ENCODE data around the gene CEP164.

Gene CEP164

DNA sequence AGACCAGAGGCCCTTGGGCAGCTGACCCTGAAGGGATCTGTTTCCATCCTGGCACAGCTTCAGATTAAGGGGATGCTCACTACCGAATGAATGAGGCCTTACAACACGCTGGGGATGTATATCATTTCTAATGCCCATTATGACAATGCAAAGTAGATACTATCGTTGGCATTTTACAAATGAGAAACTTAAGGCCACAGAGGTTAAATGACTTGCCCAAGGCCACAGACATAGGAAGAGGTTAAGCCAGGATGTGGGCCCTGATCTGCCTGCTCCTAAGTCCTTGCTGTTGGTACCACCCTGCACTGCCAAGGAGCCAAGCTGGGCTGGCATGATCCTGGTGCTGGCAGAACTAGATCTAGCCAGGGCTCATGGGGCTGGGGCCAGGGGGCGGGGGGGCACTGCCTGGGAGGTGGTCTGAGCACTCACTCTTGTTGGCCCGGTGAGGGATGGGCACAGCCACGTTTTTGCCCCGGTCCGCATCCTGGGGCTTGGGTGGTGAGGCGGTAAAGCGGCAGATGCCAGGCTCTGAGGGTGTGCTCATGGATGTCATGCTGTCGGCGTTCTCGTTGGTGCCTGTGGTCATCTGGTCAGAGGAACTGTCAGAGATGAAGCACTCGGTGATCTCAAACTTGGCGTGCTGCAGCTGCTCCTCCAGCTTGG lies 102.8 kb downstream of the CEP164 start:
- POLR2A ChIA-PET = no interaction called here
- no peaks in the 10 kb centered on the region for H3K36me3 ChIP-seq (ENCODE audit: control insufficient read depth in 2 of 2, insufficient read depth in 1 of 2, low read length in 2 of 2)
- H3K4me1 ChIP-seq (ENCODE audit: control insufficient read depth, insufficient read depth, low read length) = no peaks in the 10 kb centered on the region
- H3K9me3 ChIP-seq (ENCODE audit: control insufficient read depth, insufficient read depth, low read depth, low read length) = no peaks in the 10 kb centered on the region
- no peak overlapping the region for H3K27ac ChIP-seq (ENCODE audit: extremely low read depth, low read depth, low read length)
- TF ChIP-seq ZNF423 (tag by site-specific recombination; IDR thresholded peaks at IDR 0.05) (no peak), ZNF37A (tag by site-specific recombination; IDR thresholded peaks at IDR 0.05) (no peak), ZNF416 (tag by site-specific recombination; IDR thresholded peaks at IDR 0.05) (no peak), ZNF76 (tag by site-specific recombination; IDR thresholded peaks at IDR 0.05; ENCODE audit: borderline replicate concordance, low read depth) (no peak), ZNF155 (tag by site-specific recombination; IDR thresholded peaks at IDR 0.05) (no peak), ZNF121 (tag by site-specific recombination; IDR thresholded peaks at IDR 0.05) (no peak)
- TF ChIP-seq, protein P1, sequence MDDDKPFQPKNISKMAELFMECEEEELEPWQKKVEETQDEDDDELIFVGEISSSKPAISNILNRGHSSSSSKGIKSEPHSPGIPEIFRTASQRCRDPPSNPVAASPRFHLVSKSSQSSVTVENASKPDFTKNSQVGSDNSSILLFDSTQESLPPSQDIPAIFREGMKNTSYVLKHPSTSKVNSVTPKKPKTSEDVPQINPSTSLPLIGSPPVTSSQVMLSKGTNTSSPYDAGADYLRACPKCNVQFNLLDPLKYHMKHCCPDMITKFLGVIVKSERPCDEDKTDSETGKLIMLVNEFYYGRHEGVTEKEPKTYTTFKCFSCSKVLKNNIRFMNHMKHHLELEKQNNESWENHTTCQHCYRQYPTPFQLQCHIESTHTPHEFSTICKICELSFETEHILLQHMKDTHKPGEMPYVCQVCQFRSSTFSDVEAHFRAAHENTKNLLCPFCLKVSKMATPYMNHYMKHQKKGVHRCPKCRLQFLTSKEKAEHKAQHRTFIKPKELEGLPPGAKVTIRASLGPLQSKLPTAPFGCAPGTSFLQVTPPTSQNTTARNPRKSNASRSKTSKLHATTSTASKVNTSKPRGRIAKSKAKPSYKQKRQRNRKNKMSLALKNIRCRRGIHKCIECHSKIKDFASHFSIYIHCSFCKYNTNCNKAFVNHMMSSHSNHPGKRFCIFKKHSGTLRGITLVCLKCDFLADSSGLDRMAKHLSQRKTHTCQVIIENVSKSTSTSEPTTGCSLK (tag by site-specific recombination; IDR thresholded peaks at IDR 0.05) = no peak
- TF ChIP-seq, protein P2, sequence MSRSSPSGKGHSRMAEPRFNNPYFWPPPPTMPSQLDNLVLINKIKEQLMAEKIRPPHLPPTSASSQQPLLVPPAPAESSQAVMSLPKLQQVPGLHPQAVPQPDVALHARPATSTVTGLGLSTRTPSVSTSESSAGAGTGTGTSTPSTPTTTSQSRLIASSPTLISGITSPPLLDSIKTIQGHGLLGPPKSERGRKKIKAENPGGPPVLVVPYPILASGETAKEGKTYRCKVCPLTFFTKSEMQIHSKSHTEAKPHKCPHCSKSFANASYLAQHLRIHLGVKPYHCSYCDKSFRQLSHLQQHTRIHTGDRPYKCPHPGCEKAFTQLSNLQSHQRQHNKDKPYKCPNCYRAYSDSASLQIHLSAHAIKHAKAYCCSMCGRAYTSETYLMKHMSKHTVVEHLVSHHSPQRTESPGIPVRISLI (tag by site-specific recombination; IDR thresholded peaks at IDR 0.05) = no peak
- TF ChIP-seq, protein P3, sequence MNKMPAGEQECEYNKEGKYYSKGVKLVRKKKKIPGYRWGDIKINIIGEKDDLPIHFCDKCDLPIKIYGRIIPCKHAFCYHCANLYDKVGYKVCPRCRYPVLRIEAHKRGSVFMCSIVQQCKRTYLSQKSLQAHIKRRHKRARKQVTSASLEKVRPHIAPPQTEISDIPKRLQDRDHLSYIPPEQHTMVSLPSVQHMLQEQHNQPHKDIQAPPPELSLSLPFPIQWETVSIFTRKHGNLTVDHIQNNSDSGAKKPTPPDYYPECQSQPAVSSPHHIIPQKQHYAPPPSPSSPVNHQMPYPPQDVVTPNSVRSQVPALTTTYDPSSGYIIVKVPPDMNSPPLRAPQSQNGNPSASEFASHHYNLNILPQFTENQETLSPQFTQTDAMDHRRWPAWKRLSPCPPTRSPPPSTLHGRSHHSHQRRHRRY (tag by site-specific recombination; IDR thresholded peaks at IDR 0.05) = no peak
- H3K4me3 ChIP-seq (ENCODE audit: low read depth, low read length) = no peak overlapping the region
- CTCF ChIA-PET = interaction anchor here (0.7 to 1.4 kb wide), 3 partner anchors 14 to 379 kb away, joined by 3 to 6 read pairs (median 3); no protein-coding TSS in a partner anchor

DNA sequence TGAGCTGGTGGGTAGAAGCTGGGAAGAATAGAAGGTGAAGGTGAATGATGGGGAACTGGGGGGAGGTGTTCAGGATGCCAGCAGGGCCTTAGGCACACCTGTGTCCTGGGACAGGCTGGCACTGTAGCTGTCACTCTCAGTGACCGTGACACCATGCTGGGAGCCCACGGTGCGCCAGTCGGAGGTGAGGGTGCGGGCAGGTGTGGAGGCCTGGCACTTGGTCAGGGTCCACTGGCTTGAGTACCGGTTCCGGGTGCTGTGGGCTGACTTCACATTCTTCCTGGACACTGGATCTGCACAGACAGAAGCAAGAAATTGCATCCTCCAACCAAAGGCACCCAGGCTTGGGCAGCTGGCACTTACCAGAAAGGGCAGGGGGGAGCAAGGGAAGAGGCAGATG lies 103.8 kb downstream of the CEP164 start:
- ChIA-PET POLR2A (no interaction called here), CTCF (interaction anchor here (0.6 to 1.4 kb wide), 3 partner anchors 11 to 376 kb away, joined by 3 read pairs; no protein-coding TSS in a partner anchor)
- H3K4me3 ChIP-seq (ENCODE audit: low read depth, low read length) = no peak overlapping the region
- H3K4me1 ChIP-seq (ENCODE audit: control insufficient read depth, insufficient read depth, low read length) = no peaks in the 10 kb centered on the region
- H3K36me3 ChIP-seq (ENCODE audit: control insufficient read depth in 2 of 2, insufficient read depth in 1 of 2, low read length in 2 of 2) = no peaks in the 10 kb centered on the region
- H3K27ac ChIP-seq (ENCODE audit: extremely low read depth, low read depth, low read length) = no peak overlapping the region
- no peaks in the 10 kb centered on the region for H3K9me3 ChIP-seq (ENCODE audit: control insufficient read depth, insufficient read depth, low read depth, low read length)
- TF ChIP-seq ZNF837 (tag by site-specific recombination; IDR thresholded peaks at IDR 0.05) = no peak
- no peak for TF ChIP-seq ZNF292 (tag by site-specific recombination; IDR thresholded peaks at IDR 0.05; ENCODE audit: borderline replicate concordance, low read depth)
- TF ChIP-seq ZNF76 (tag by site-specific recombination; IDR thresholded peaks at IDR 0.05; ENCODE audit: borderline replicate concordance, low read depth) = no peak
- no peak for TF ChIP-seq OSR2 (tag by site-specific recombination; IDR thresholded peaks at IDR 0.05)
- TF ChIP-seq, protein P4, sequence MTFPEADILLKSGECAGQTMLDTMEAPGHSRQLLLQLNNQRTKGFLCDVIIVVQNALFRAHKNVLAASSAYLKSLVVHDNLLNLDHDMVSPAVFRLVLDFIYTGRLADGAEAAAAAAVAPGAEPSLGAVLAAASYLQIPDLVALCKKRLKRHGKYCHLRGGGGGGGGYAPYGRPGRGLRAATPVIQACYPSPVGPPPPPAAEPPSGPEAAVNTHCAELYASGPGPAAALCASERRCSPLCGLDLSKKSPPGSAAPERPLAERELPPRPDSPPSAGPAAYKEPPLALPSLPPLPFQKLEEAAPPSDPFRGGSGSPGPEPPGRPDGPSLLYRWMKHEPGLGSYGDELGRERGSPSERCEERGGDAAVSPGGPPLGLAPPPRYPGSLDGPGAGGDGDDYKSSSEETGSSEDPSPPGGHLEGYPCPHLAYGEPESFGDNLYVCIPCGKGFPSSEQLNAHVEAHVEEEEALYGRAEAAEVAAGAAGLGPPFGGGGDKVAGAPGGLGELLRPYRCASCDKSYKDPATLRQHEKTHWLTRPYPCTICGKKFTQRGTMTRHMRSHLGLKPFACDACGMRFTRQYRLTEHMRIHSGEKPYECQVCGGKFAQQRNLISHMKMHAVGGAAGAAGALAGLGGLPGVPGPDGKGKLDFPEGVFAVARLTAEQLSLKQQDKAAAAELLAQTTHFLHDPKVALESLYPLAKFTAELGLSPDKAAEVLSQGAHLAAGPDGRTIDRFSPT (tag by site-specific recombination; IDR thresholded peaks at IDR 0.05) = no peak
- TF ChIP-seq, protein P1 (tag by site-specific recombination; IDR thresholded peaks at IDR 0.05) = no peak
- no peak for TF ChIP-seq ZNF2 (tag by site-specific recombination; IDR thresholded peaks at IDR 0.05)
- TF ChIP-seq ZNF670 (tag by site-specific recombination; IDR thresholded peaks at IDR 0.05; ENCODE audit: low read depth) = no peak
- TF ChIP-seq, protein P5, sequence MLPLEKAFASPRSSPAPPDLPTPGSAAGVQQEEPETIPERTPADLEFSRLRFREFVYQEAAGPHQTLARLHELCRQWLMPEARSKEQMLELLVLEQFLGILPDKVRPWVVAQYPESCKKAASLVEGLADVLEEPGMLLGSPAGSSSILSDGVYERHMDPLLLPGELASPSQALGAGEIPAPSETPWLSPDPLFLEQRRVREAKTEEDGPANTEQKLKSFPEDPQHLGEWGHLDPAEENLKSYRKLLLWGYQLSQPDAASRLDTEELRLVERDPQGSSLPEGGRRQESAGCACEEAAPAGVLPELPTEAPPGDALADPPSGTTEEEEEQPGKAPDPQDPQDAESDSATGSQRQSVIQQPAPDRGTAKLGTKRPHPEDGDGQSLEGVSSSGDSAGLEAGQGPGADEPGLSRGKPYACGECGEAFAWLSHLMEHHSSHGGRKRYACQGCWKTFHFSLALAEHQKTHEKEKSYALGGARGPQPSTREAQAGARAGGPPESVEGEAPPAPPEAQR (tag by site-specific recombination; IDR thresholded peaks at IDR 0.05) = no peak
- no peak for TF ChIP-seq ZNF791 (tag by site-specific recombination; IDR thresholded peaks at IDR 0.05)
- TF ChIP-seq ZNF629 (tag by site-specific recombination; IDR thresholded peaks at IDR 0.05) = no peak
- no peak for TF ChIP-seq GLI4 (tag by site-specific recombination; IDR thresholded peaks at IDR 0.05)
- TF ChIP-seq ZNF785 (tag by site-specific recombination; IDR thresholded peaks at IDR 0.05) = no peak
- no peak for TF ChIP-seq ZNF521 (tag by site-specific recombination; IDR thresholded peaks at IDR 0.05)
- no peak for TF ChIP-seq ZNF701 (tag by site-specific recombination; IDR thresholded peaks at IDR 0.05)

All from HEK293 (cell line).